Heart left ventricle (tissue), 16 donors: ENCODE results near the gene FAM217A. TPM values are rescaled to one million over a fixed set of nuclear protein-coding genes. Genes with fewer than 3 reads are reported as not detected.

Experiments used
- ATAC-seq, 4 donors: fragments of 200-7000 bp; cut with Tn5 transposase; one replicate each; pipeline ENCODE4 v1.9.1; 2020 to 2022; ENCODE audit warnings: moderate library complexity in 4 of 4, mild to moderate bottlenecking in 3 of 4, moderate number of reproducible peaks in 1 of 4
- DNase-seq, 5 donors: peaks; one replicate each; pipeline ENCODE4 v3.0.0-alpha.2; 2020
- H3K27ac ChIP-seq, 12 donors: fragments of 200-600 bp; sonication (generic) in 4 of 12; one replicate each; pipeline versions ENCODE4 v1.5.0 to v1.8.0; 2016 to 2022; ENCODE audit warnings: mild to moderate bottlenecking in 2 of 12
- H3K27me3 ChIP-seq, 9 donors: fragments of 200-600 bp; sonication (generic) in 2 of 9; one replicate each; pipeline versions ENCODE4 v1.5.1 to v1.8.0; 2016 to 2022; ENCODE audit warnings: mild to moderate bottlenecking in 3 of 9
- H3K36me3 ChIP-seq, 9 donors: fragments of 200-600 bp; sonication (generic) in 2 of 9; one replicate each; pipeline versions ENCODE4 v1.5.0 to v1.8.0; 2018 to 2022; ENCODE audit warnings: mild to moderate bottlenecking in 2 of 9
- H3K4me1 ChIP-seq, 12 donors: fragments of 200-600 bp; sonication (generic) in 4 of 12; one replicate each; pipeline versions ENCODE4 v1.5.0 to v1.8.0; 2016 to 2022; ENCODE audit warnings: mild to moderate bottlenecking in 3 of 12
- H3K4me3 ChIP-seq, 12 donors: fragments of 200-600 bp; sonication (generic) in 4 of 12; one replicate each; pipeline versions ENCODE4 v1.5.0 to v1.8.0; 2017 to 2022; ENCODE audit warnings: mild to moderate bottlenecking in 9 of 12, moderate library complexity in 4 of 12
- H3K9me3 ChIP-seq, 12 donors: fragments of 200-600 bp; sonication (generic) in 4 of 12; one replicate each; pipeline versions ENCODE4 v1.5.0 to v1.8.0; 2016 to 2022; ENCODE audit warnings: mild to moderate bottlenecking in 1 of 12
- POLR2A ChIP-seq, 2 donors: fragments of 450-650 bp; IDR thresholded peaks; one replicate each; pipeline ENCODE4 v1.6.1; 2017; ENCODE audit warnings: antibody characterized with exemption in 2 of 2, mild to moderate bottlenecking in 2 of 2, moderate library complexity in 2 of 2
- WGBS, 4 donors: extraction: QIAGEN DNeasy Blood & Tissue Kit in 2 of 4; methylation state at CpG; one replicate each; pipeline versions ENCODE4 v1.1.5 to v1.1.7; 2013 to 2018; 5-methylcytosine and 5-hydroxymethylcytosine counted together
- intact Hi-C, 10 donors: fragments of 100-400 bp; cut with DNase I; formaldehyde crosslinking; loops; one replicate each; pipeline versions ENCODE4 v1.11.1 to v1.14.2; 2022
- polyA plus RNA-seq, 2 donors: library from polyadenylated mRNA; stranded (reverse); fragments of 200-250 nt; gene quantifications; one replicate each; pipeline ENCODE4 v1.2.3, GENCODE V29; 2013
- total RNA-seq, 9 donors: library from RNA; depleted of rRNA in 2 of 9; stranded (reverse); fragments of >200 nt in 2 of 9; fragmentation: NEBNext Ultra II Directional in 3 of 9; extraction: Animal tissue kit (Norgen Biotek cat#: 25700) in 3 of 9; gene quantifications; one replicate each; pipeline versions ENCODE4 v1.1.0 to v1.2.4, GENCODE V29; 2016 to 2023
- TF ChIP-seq, protein P1 (sequence below), 12 donors: fragments of 200-600 bp; sonication (generic) in 4 of 12; IDR thresholded peaks; one replicate each; pipeline versions ENCODE4 v1.5.0 to v1.8.0; 2018 to 2022; ENCODE audit warnings: antibody characterized with exemption in 12 of 12, mild to moderate bottlenecking in 5 of 12
- donor health status: ischemic (EF 13 %, LVEDD 7.1; RV severe dilation, severe dysfunction).
- donor health status: healthy with polysubstance abuse.
- donor health status: DM: no; HTN: yes; CAD: no.
- donor health status: DM: no; HTN: no; CAD: no.
- donor health status: ischemic (EF 25% LVEDD 6.9; RV normal size, moderate dysfunction).
- donor health status: ischemic (EF 25% LVEDD 5.7; RV mildly dilated, moderate dysfunction).
- donor health status: healthy.
- donor health status: DM: yes; HTN: yes; CAD: no.
- donor health status: ischemic (EF 35%, LVEDD 5.7; RV mildly dilated, moderate dysfunction).
- donor health status: nonischemic (EF 11% LVEDD 7.7; RV severe dilation, severe dysfunction).
- donor health status: DM: yes; HTN: yes; CAD: no.
- donor health status: PGD.
- donor health status: ischemic (EF 29% LVEDD 5.4; RV normal size, mild dysfunction).
- donor health status: nonischemic (EF 23%, LVEDD 6.1; RV moderate dilation, normal function).

Gene FAM217A
- total and polyA plus RNA-seq, 11 donors: not detected

DNA sequence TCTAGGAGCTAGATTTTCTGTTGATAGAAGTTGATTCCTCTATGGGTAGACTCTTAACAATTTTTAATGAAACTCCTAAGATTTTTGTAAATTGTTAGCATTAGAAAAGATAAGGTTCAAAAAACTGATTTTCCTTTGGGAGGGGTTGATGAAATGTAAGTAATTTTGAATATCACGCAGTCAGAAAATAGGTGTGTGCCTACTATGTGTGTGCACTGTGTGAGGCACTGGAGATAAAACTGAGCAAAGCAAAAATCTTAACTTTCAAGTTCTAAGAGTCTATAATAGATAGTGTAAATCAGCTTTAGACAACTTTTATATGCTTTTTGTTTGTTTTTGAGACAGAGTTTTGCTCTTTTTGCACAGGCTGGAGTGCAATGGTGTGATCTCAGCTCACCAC lies 53.3 kb downstream of the FAM217A start:
- Histone ChIP-seq H3K4me3 (no peak overlapping the region), H3K4me1 (peaks cover 7 to 68% (median 47%) of the 10 kb centered on the region in 12 donors), H3K27ac (no peak overlapping the region), H3K27me3 (no peaks in the 10 kb centered on the region), H3K36me3 (peaks cover 0 to 15% (median 0%) of the 10 kb centered on the region in 9 donors), H3K9me3 (no peaks in the 10 kb centered on the region)
- ATAC-seq (no peak), DNase-seq (no peak)
- TF ChIP-seq POLR2A (IDR thresholded peaks at IDR 0.05): no peak
- WGBS, 4 donors: 95 to 99% (median 98%) methylated on average over 1 of the region's 1 CpG
- intact Hi-C loops: loop anchor here in 1 of 10 donors (10.0 kb wide), 1 partner anchor 109 kb away; the partner anchor contains the start of gene ECI2

DNA sequence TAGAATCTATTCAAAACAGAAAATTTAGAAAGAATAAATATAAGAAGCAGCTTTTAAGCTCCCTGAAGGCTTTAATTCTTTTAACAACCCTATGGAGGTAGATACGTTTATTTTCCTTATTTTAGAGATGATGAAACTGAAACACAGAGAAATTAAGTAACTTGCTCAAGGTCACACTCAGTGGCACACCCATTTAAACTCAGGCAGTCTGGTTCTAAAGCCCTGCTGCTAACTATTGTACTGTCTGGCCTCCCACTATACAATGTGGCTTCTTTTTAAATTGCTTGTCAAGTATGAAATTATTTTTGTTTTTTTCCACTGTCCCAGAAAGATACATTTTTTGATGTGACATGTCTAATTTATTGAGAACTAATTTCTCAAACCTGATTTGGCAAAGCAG lies 55.7 kb downstream of the FAM217A start:
- no peaks in the 10 kb centered on the region for H3K9me3 ChIP-seq
- peaks cover 0 to 14% (median 0%) of the 10 kb centered on the region in 9 donors for H3K36me3 ChIP-seq
- no peak for DNase-seq
- H3K4me1 ChIP-seq: peaks cover 7 to 72% (median 52%) of the 10 kb centered on the region in 12 donors
- TF ChIP-seq, protein P1, sequence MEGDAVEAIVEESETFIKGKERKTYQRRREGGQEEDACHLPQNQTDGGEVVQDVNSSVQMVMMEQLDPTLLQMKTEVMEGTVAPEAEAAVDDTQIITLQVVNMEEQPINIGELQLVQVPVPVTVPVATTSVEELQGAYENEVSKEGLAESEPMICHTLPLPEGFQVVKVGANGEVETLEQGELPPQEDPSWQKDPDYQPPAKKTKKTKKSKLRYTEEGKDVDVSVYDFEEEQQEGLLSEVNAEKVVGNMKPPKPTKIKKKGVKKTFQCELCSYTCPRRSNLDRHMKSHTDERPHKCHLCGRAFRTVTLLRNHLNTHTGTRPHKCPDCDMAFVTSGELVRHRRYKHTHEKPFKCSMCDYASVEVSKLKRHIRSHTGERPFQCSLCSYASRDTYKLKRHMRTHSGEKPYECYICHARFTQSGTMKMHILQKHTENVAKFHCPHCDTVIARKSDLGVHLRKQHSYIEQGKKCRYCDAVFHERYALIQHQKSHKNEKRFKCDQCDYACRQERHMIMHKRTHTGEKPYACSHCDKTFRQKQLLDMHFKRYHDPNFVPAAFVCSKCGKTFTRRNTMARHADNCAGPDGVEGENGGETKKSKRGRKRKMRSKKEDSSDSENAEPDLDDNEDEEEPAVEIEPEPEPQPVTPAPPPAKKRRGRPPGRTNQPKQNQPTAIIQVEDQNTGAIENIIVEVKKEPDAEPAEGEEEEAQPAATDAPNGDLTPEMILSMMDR (IDR thresholded peaks at IDR 0.05): no peak
- TF ChIP-seq POLR2A (IDR thresholded peaks at IDR 0.05): no peak
- WGBS, 4 donors: 9 to 15% (median 12%) methylated on average over 1 of the region's 1 CpG
- H3K27me3 ChIP-seq: no peaks in the 10 kb centered on the region
- H3K27ac ChIP-seq: peak overlapping the region in 4 of 12 donors; percentile 32 to 99 (median 98)
- H3K4me3 ChIP-seq: peak overlapping the region in 6 of 12 donors; percentile 72 to 94 (median 86)
- ATAC-seq: no peak
- intact Hi-C loops: loop anchor here in 2 of 10 donors (5.0 to 10.0 kb wide), 2 partner anchors 112 to 114 kb away; partner anchors contain the start of gene ECI2 (in 2 of the 2)

DNA sequence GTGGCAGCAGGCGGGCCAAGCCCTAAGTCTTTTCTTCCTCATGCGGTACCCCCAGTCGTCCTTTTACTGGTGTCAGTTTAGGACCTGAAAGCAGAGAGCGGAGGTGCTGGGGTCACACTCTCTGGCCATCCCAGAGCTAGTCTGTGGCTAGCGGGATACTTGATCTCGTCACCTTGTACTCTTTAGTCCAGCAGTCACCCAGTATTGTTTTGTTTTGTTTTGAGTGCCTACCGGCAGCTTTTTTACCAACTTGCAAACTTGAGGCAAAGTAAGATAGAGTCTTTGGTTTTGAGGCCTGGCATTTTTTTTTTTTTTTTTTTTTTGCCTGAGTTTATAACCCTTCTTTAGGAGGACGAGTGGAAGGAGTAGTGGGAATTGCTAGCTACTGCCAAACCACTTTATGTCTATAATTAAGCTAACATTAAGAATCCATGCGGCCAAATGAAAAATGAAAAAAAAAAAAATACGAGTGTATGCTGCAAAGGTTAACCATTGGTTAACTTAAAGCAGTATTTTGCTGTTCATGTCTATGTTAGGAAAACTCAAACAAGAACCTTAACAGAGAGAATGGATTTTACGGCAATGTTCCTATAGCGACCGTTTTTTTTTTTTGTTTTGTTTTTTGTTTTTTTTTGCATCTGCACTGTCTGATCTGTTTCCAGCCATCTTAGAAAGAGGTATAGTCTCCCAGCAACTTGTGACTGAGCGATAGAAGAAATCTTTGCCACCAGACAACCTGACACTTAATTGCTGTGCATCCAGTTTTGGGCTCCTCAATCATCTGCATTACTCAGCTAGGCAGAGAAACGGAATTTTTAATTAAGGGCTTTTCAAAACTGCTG lies 56.9 kb downstream of the FAM217A start:
- intact Hi-C loops: loop anchor here in 2 of 10 donors (5.0 to 10.0 kb wide), 2 partner anchors 113 to 115 kb away; partner anchors contain the start of gene ECI2 (in 2 of the 2)
- ATAC-seq: peak in 1 of 4 donors; percentile 18
- Histone ChIP-seq H3K27me3 (no peaks in the 10 kb centered on the region), H3K4me1 (peaks cover 8 to 75% (median 51%) of the 10 kb centered on the region in 12 donors), H3K9me3 (no peaks in the 10 kb centered on the region), H3K4me3 (peak overlapping the region; percentile 55 to 94 (median 86)), H3K36me3 (peaks cover 0 to 6% (median 0%) of the 10 kb centered on the region in 9 donors), H3K27ac (peak overlapping the region; percentile 86 to 99 (median 98))
- TF ChIP-seq, protein P1 (IDR thresholded peaks at IDR 0.05): peak in 1 of 12 donors; percentile 3
- no peak for TF ChIP-seq POLR2A (IDR thresholded peaks at IDR 0.05)
- WGBS, 4 donors: 2 to 6% (median 3%) methylated on average over 12 to 15 of the region's 15 CpGs
- no peak for DNase-seq

DNA sequence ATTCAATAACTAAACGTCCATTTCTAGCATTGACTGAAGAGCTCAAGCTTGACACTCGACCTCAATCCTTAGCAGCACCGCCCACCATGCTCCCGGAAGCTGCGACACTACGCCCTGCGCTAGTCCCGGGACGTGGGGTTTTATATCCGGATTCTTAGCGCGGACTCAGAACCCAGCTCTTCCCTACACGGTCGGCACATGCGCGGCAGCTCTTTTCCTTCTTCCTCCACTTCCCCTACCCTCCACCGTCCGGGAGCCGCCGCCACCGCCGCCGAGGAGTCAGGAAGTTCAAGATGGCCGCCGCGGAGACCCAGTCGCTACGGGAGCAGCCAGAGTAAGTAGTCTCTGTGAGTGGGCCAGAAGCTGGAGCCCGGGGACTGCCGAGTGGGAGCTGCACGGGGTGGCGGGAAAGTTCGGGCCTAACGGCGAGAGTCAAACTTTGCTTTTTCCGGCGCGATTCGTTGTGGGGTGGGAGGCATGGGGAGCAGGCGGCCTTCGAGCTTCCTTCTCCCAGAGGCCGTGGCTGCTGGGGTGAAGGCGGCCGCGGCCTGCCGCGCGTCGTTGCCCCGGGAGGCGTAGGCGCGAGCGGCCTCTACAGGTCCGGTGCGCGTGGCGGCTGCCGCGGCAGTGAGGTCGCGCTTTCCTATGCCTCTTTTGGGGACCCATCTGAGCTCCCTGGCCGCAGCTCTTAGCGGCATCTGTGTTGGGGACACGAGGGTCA lies 57.6 kb downstream of the FAM217A start:
- ATAC-seq: peak; percentile 87 to 94 (median 91)
- TF ChIP-seq, protein P1 (IDR thresholded peaks at IDR 0.05): peak in 10 of 12 donors; percentile 7 to 61 (median 31)
- peak in 1 of 2 donors; percentile 63 for TF ChIP-seq POLR2A (IDR thresholded peaks at IDR 0.05)
- 0 to 1% (median 0%) methylated on average over 39 to 65 of the region's 65 CpGs for WGBS, 4 donors
- Histone ChIP-seq H3K4me1 (peaks cover 9 to 75% (median 57%) of the 10 kb centered on the region in 12 donors), H3K27ac (peak overlapping the region; percentile 86 to 99 (median 98)), H3K4me3 (peak overlapping the region; percentile 55 to 94 (median 86)), H3K36me3 (no peaks in the 10 kb centered on the region), H3K9me3 (no peaks in the 10 kb centered on the region), H3K27me3 (no peaks in the 10 kb centered on the region)
- intact Hi-C loops: loop anchor here in 2 of 10 donors (5.0 to 10.0 kb wide), 2 partner anchors 114 to 116 kb away; partner anchors contain the start of gene ECI2 (in 2 of the 2)
- peak; percentile 95 to 97 (median 96) for DNase-seq
